Astrocyte (in vitro differentiated cells and primary cell): ENCODE results near the gene EVC2. TPM values are rescaled to one million over a fixed set of nuclear protein-coding genes. Genes with fewer than 3 reads are reported as not detected.

ENCODE experiments used
- DNase-seq: peaks from one replicate; pipeline ENCODE4 v3.0.0-alpha.2; 2010; ENCODE audit warnings: low read depth
- FAIRE-seq: peaks from 2 replicates; lab custom pipeline; 2011; peaks lifted over from hg19 to GRCh38; lab: Jason Lieb, UNC
- H2AFZ ChIP-seq: 2 replicates; pipeline ENCODE4 v1.6.0; 2012; ENCODE audit warnings: low read depth, low read length, inconsistent platforms
- H3K27ac ChIP-seq: 2 replicates; pipeline ENCODE4 v1.5.1; 2011; ENCODE audit warnings: low read depth, low read length, inconsistent platforms
- H3K27me3 ChIP-seq: 2 replicates; pipeline ENCODE4 v1.6.0; 2011; ENCODE audit warnings: low read length, inconsistent platforms; ENCODE audit not compliant: insufficient read depth
- H3K36me3 ChIP-seq: 2 replicates; pipeline ENCODE4 v1.5.1; 2011; ENCODE audit warnings: low read length, inconsistent platforms; ENCODE audit not compliant: insufficient read depth
- H3K4me1 ChIP-seq: 2 replicates; pipeline ENCODE4 v1.5.1; 2011; ENCODE audit warnings: low read length, inconsistent platforms; ENCODE audit not compliant: insufficient read depth
- H3K4me2 ChIP-seq: 2 replicates; pipeline ENCODE4 v1.6.0; 2012; ENCODE audit warnings: low read length, inconsistent platforms
- H3K4me3 ChIP-seq: 2 replicates; pipeline ENCODE4 v1.5.1; 2011; ENCODE audit warnings: low read depth, mild to moderate bottlenecking, low read length, inconsistent platforms; ENCODE audit not compliant: insufficient read depth
- H3K79me2 ChIP-seq: 2 replicates; pipeline ENCODE4 v1.6.0; 2012; ENCODE audit warnings: mild to moderate bottlenecking, low read length, inconsistent platforms; ENCODE audit not compliant: insufficient read depth
- H3K9ac ChIP-seq: 2 replicates; pipeline ENCODE4 v1.6.0; 2012; ENCODE audit warnings: mild to moderate bottlenecking, low read length, inconsistent platforms
- H3K9me3 ChIP-seq: 2 replicates; pipeline ENCODE4 v1.5.1; 2012; ENCODE audit warnings: low read depth, mild to moderate bottlenecking, low read length, inconsistent platforms; ENCODE audit not compliant: insufficient read depth
- H4K20me1 ChIP-seq: 2 replicates; pipeline ENCODE4 v1.6.0; 2012; ENCODE audit warnings: low read length, inconsistent platforms; ENCODE audit not compliant: insufficient read depth
- H3K27ac Mint-ChIP-seq: one replicate; pipeline ENCODE4 v1.8.0; 2021; ENCODE audit warnings: mild to moderate bottlenecking, mixed read lengths; ENCODE audit not compliant: unreplicated experiment
- H3K27me3 Mint-ChIP-seq: one replicate; pipeline ENCODE4 v1.8.0; 2021; ENCODE audit warnings: low read depth, mixed read lengths; ENCODE audit not compliant: unreplicated experiment
- H3K36me3 Mint-ChIP-seq: one replicate; pipeline ENCODE4 v1.8.0; 2021; ENCODE audit warnings: low read depth, mixed read lengths; ENCODE audit not compliant: unreplicated experiment
- H3K4me1 Mint-ChIP-seq: one replicate; pipeline ENCODE4 v1.8.0; 2021; ENCODE audit warnings: low read depth, mixed read lengths; ENCODE audit not compliant: unreplicated experiment
- H3K4me3 Mint-ChIP-seq: one replicate; pipeline ENCODE4 v1.8.0; 2021; ENCODE audit warnings: mild to moderate bottlenecking, moderate library complexity, mixed read lengths; ENCODE audit not compliant: unreplicated experiment
- H3K9me3 Mint-ChIP-seq: one replicate; pipeline ENCODE4 v1.8.0; 2021; ENCODE audit warnings: mild to moderate bottlenecking, mixed read lengths; ENCODE audit not compliant: unreplicated experiment
- EZH2 ChIP-seq: IDR thresholded peaks from 2 replicates; pipeline ENCODE4 v1.6.1; 2012; ENCODE audit warnings: mild to moderate bottlenecking, low read length, inconsistent platforms; ENCODE audit not compliant: insufficient read depth
- total RNA-seq: library from RNA; stranded (reverse); gene quantifications from 2 replicates; pipeline ENCODE4 v1.2.1, GENCODE V29; 2021
- TF ChIP-seq, protein P1 (sequence below): IDR thresholded peaks from 2 replicates; pipeline ENCODE4 v1.5.1; 2011; ENCODE audit warnings: low read depth, mild to moderate bottlenecking, inconsistent platforms, low read length, moderate library complexity; ENCODE audit not compliant: insufficient read depth

The EVC2 gene
- total RNA-seq, 1 donor from 2014 or later, result 3.3 TPM

DNA sequence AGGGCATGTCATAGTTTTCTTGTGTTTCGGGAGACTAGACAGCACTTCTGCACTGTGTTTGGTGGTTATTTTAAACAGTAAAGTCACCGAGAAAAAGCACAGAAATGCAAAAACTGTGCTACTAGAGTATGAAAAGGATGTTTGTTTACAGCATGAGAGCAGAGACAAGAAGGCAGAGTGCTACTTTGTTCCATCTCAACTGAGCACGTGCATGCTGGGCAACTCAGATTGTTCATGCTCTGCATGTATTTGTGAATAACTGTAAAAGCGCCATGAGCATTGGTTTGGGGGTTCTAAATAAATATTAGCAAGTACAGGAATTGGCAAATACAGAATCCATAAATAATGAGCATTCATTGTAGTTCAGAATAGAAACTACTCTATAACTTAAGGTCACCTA lies 10.1 kb upstream of the EVC2 start:
- peaks cover 76% of the 10 kb centered on the region for H3K79me2 ChIP-seq
- H3K4me3 ChIP-seq, result no peak overlapping the region
- H3K4me2 ChIP-seq, result no peak overlapping the region
- DNase-seq, result no peak
- TF ChIP-seq, protein P1, sequence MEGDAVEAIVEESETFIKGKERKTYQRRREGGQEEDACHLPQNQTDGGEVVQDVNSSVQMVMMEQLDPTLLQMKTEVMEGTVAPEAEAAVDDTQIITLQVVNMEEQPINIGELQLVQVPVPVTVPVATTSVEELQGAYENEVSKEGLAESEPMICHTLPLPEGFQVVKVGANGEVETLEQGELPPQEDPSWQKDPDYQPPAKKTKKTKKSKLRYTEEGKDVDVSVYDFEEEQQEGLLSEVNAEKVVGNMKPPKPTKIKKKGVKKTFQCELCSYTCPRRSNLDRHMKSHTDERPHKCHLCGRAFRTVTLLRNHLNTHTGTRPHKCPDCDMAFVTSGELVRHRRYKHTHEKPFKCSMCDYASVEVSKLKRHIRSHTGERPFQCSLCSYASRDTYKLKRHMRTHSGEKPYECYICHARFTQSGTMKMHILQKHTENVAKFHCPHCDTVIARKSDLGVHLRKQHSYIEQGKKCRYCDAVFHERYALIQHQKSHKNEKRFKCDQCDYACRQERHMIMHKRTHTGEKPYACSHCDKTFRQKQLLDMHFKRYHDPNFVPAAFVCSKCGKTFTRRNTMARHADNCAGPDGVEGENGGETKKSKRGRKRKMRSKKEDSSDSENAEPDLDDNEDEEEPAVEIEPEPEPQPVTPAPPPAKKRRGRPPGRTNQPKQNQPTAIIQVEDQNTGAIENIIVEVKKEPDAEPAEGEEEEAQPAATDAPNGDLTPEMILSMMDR, result no peak
- H3K4me1 Mint-ChIP-seq, result peaks cover 6% of the 10 kb centered on the region
- H3K27ac ChIP-seq, result no peak overlapping the region
- H2AFZ ChIP-seq, result no peak overlapping the region
- FAIRE-seq, result no peak
- peaks cover 5% of the 10 kb centered on the region for H3K9me3 ChIP-seq
- peaks cover 23% of the 10 kb centered on the region for H3K36me3 Mint-ChIP-seq
- no peak overlapping the region for H3K27ac Mint-ChIP-seq
- peaks cover 14% of the 10 kb centered on the region for H3K36me3 ChIP-seq
- no peak overlapping the region for H3K9ac ChIP-seq
- H3K27me3 Mint-ChIP-seq, result no peaks in the 10 kb centered on the region
- peaks cover 14% of the 10 kb centered on the region for H3K4me1 ChIP-seq
- H4K20me1 ChIP-seq, result peaks cover 88% of the 10 kb centered on the region
- peaks cover 6% of the 10 kb centered on the region for H3K9me3 Mint-ChIP-seq
- no peaks in the 10 kb centered on the region for H3K27me3 ChIP-seq
- H3K4me3 Mint-ChIP-seq, result no peak overlapping the region

DNA sequence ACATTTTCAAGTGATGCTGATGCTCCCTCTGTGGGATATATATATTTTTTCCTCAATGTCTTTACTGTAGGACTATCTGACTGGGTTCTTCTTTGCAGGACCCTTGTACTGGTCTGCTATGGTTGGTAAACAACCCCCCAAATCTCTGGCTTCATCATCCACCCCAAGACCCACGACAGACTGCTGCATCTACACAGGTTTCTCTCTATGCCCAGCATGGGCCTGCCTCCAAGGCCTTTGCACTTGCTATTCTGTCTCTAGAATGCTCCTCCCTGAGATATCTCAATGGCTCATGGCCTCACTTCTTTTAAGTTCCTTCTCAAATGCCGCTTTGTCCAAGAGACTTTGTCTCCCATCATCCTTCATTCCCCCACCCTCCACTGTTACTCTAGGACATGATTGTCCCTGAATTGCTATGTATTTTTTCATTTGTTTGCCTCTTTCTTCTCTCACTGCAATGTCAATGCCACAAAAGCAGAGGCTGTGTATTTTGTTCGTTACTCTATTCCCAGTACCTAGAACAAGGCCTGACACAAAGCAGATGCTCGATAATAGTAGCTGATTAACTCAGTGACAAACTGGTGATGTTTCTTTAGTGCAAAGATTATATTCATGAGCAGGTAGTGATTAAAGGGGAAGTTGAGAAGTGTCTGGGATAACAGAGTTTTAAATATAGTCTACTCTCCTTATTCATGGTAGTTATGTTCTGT lies 9.2 kb upstream of the EVC2 start:
- H2AFZ ChIP-seq, result no peak overlapping the region
- FAIRE-seq (no peak), DNase-seq (no peak)
- no peak overlapping the region for H3K27ac Mint-ChIP-seq
- no peak overlapping the region for H3K27ac ChIP-seq
- no peak overlapping the region for H3K4me2 ChIP-seq
- H3K27me3 Mint-ChIP-seq, result no peaks in the 10 kb centered on the region
- peaks cover 13% of the 10 kb centered on the region for H3K36me3 ChIP-seq
- H3K9ac ChIP-seq, result no peak overlapping the region
- H3K4me3 Mint-ChIP-seq, result no peak overlapping the region
- peaks cover 5% of the 10 kb centered on the region for H3K9me3 ChIP-seq
- peaks cover 89% of the 10 kb centered on the region for H4K20me1 ChIP-seq
- no peak overlapping the region for H3K4me3 ChIP-seq
- no peaks in the 10 kb centered on the region for H3K27me3 ChIP-seq
- peaks cover 21% of the 10 kb centered on the region for H3K36me3 Mint-ChIP-seq
- peaks cover 6% of the 10 kb centered on the region for H3K4me1 Mint-ChIP-seq
- no peak for TF ChIP-seq EZH2
- TF ChIP-seq, protein P1, result no peak
- peaks cover 6% of the 10 kb centered on the region for H3K9me3 Mint-ChIP-seq
- H3K4me1 ChIP-seq, result peaks cover 20% of the 10 kb centered on the region
- H3K79me2 ChIP-seq, result peaks cover 79% of the 10 kb centered on the region

DNA sequence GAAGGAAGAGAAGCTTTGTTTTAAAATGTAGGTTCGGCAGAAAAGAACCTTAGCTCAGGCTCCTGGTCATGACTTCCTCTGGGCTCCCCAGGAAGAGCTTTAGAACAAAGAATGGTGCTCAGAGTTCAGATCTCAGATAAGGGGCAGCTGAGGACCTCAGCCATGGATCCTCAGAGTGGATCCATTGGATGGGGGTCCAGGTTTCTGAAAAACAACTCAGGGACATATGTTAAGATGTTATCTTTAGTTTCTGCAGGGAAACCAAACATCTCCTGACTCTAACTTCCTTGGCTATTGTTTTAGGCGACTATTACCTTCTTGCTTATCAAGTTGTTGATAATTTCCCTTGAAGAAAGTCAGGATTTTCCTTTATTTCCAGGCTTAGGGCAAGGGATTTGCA lies 8.0 kb upstream of the EVC2 start:
- Mint-ChIP-seq H3K36me3 (peaks cover 20% of the 10 kb centered on the region), H3K4me3 (no peak overlapping the region), H3K4me1 (peaks cover 5% of the 10 kb centered on the region), H3K9me3 (peaks cover 6% of the 10 kb centered on the region), H3K27ac (no peak overlapping the region), H3K27me3 (no peaks in the 10 kb centered on the region)
- Histone ChIP-seq H3K27ac (no peak overlapping the region), H3K4me2 (no peak overlapping the region), H4K20me1 (peaks cover 87% of the 10 kb centered on the region), H3K79me2 (peaks cover 91% of the 10 kb centered on the region), H3K9me3 (peaks cover 5% of the 10 kb centered on the region), H3K4me3 (no peak overlapping the region), H3K27me3 (no peaks in the 10 kb centered on the region), H3K9ac (no peak overlapping the region), H3K4me1 (peaks cover 20% of the 10 kb centered on the region), H2AFZ (no peak overlapping the region), H3K36me3 (peaks cover 11% of the 10 kb centered on the region)
- no peak for FAIRE-seq
- no peak for DNase-seq
- TF ChIP-seq, protein P1, result no peak
- no peak for TF ChIP-seq EZH2
